NCI-H2171 treated with DMSO at 0.1 percent for 48 hours (cell line): Measurements from ENCODE around the gene FBXO36.
"Not testable (repeated sequence)": the region's sequence is repeated elsewhere in the genome, so short reads cannot be mapped to it uniquely, and the experiment has no call there.

Experiments
- DNase-seq: peaks from one replicate; lab custom pipeline; 2025; lab: John Stamatoyannopoulos, UW

FBXO36 gene

DNA sequence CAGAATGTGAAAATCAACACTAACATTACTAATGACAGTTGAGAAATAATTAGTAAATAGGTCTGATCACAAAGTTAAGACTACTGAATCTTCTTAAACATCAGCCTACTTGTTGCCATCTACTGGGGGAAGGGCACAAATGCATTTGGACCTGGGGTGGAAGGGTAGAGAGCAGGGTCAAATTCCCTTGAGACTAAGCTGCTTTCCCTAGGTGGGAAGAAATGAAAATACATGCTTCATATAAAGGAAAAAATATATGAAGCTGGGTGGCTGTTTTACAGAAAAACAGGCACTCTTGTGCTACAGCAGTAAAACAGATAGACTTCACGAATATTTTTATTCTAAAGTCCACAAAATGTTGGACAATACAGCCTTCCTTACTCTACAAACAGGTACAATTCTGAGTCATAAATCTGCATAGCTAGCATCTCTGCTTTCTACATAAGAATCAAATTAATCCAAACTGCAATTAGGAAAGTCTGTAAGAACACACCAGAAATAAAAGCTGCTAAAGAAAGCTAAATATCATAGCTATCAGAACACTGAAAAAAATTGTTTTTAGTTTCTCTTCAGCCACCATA lies 11.4 kb upstream of the FBXO36 start:
- DNase-seq, result peak; percentile 6

- DNase-seq, result no peak
These were observed 8.1 kb upstream of the FBXO36 start for GRCh38 chr2:229914171-229914570.

GRCh38 chr2:229917793-229918192 lies 4.5 kb upstream of the FBXO36 start:
- no peak for DNase-seq

- DNase-seq, result no peak
These were observed 2.2 kb upstream of the FBXO36 start for GRCh38 chr2:229920011-229920641.

GRCh38 chr2:229921101-229921891 lies 1.0 kb upstream of the FBXO36 start:
- peak; percentile 64 for DNase-seq

DNA sequence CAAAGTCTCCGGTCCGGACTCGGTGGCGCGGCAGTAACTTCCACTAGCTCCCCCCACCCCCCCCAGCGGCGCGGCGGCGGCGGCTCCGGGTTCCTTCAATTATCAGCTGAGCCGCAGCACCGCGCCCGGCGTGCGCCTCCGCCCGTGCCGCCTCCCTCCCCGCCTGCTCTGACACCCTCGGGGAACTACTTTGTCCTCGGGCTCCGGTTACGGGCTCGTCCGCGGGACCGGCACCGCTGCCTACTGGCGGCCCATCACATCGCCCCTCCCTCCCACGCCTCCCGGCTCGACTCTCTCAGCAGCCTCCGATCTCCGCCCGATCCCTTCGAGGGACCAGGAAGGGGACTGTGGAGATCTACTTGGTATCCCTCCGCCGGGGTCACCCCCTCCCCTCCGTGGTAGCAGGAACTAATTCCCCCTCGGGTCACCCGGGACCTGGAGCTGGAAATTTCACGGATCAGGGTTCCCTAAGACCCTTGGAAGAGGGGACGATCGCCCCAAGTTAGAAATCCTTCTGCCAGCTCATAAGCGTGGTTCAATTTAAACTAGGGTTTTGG lies 333 bp upstream of the FBXO36 start, which contains the start of gene TRIP12:
Gene TRIP12 (minus strand): TSS at position 118 of the 557 bp plus-strand sequence. CDS start 41,930 bp downstream, outside the sequence.
- DNase-seq, result peak; percentile 85

- DNase-seq, result not testable (repeated sequence)
These were observed 2.2 kb downstream of the FBXO36 start for GRCh38 chr2:229924541-229924940.

GRCh38 chr2:229925201-229925600 lies 2.9 kb downstream of the FBXO36 start:
- DNase-seq, result no peak

GRCh38 chr2:229927817-229928321 lies 5.6 kb downstream of the FBXO36 start:
- DNase-seq, result no peak

DNA sequence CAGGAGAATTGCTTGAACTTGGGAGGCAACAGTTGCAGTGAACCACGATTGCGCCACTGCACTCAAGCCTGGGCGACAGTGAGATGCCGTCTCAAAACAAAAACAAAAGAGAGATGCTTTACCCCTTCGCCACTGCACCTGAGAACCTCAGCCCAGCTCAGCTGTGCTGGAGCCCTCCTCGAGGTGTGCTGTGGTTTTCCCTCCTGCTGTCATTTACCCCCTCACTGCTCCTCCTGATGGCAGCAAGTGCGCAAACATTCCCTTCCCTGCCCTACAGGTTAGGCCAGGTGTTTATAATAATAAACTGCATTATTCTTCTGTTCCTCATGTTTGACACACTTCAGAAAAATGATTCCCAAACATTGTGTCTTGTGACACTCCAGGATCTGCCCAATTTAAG lies 8.4 kb downstream of the FBXO36 start:
- DNase-seq, result peak; percentile 12

DNA sequence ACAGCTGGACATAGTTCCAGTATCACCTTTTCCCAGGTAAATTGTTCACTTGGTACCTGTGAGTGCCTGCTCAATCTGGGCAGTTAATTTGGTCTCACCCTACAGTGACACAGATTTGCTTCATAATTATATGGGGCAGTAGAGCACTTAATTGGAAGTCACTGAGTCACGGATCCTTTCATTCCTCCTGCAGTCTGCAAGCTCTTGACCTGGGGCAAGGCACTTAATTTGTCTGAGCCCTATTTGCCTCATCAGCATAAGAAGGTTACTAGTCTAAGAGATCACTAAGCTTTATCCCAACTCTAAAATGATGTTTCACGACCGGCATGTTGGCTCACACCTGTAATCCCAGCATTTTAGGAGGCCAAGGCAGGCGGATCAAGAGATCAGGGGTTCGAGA lies 8.9 kb downstream of the FBXO36 start:
- DNase-seq, result no peak

- no peak for DNase-seq
These were observed 15.2 kb downstream of the FBXO36 start for GRCh38 chr2:229937537-229937936.

- DNase-seq, result no peak
These were observed 20.4 kb downstream of the FBXO36 start for GRCh38 chr2:229942671-229943070.

DNA sequence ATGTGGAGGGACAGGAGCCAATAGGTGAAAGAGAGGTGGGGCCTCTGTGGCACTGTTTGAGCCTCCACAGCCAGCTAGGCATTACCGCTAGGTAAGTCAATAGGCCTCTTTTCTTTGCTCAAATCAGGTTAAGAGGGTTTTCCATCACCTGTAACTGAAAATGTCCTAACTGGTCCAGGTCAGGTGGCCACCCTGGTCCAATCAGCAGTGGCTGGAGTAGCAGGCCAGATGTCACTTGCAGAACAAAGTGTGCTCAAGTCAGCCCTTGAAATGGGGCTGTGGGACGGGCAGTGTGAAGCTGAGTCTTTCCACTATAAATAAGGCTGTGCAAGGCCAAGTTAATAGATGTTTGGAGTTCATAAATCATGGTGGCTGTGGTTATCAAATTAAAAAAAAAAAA lies 20.9 kb downstream of the FBXO36 start:
- no peak for DNase-seq

DNA sequence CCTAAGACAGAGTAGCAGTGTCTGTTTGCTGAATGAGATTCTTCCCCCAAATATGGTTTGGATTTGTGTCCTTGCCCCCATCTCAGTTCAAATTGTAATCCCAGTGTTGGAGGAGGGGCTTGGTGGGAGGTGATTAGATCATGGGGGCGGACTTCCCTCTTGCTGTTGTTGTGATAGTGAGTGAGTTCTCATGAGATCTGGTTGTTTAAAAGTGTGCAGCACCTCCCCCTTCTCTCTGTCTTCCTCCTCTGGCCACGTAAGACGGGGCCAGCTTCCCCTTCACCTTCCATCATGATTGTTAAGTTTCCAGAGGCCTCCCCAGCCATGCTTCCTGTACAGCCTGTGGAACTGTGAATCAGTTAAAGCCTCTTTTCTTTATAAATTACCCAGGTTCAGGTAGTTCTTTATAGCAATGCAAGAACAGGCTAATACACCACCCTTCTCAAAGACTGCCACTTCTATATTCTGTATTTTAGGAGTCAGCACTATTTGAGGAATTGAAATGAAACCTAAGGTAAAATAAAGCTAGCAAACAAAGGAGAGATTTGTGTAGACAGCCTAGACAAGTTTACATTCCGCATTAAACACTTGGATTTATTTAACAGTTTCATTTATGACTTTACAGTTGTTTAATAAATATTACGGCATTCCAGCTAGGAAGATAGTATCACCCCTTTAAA lies 21.6 kb downstream of the FBXO36 start:
- no peak for DNase-seq

DNA sequence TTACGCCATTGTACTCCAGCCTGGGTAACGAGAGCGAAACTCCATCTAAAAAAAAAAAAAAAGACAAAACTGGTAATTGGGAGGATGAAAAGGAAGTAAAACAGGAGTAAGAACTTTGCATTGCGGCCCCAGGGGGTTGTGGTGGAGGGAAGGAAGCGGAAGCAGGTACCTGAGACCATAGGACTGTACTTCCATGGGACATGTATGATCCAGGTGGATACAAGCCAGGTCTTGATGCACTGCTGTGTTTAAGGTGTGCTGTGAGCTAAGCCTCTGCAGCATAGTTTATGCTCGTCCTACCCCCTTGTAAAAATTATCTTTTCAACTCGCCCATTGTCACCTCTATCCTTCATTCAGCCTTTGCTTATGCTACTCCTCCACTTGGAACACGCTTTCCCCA lies 23.7 kb downstream of the FBXO36 start:
- no peak for DNase-seq

- no peak for DNase-seq
These were observed 25.2 kb downstream of the FBXO36 start for GRCh38 chr2:229947544-229947943.

GRCh38 chr2:229952256-229952835 lies 30.0 kb downstream of the FBXO36 start:
- no peak for DNase-seq

DNA sequence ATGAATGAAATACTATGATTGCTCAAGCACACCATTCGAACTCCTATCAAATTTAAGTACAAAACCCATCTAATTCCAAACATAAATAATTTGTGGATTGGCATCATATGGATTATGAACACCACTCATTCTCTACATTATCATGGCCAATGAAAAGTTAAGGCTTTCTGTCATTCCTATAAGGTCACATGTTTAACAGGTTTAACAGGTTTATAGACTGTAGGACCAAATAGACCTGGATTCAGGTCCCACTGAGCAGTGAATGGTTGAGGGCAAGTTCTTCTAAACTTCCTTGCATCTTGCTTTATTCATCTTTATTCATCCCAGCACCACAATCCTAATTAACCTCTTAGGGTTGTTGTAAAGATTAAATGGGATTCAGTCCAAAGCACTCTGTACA lies 33.4 kb downstream of the FBXO36 start:
- DNase-seq, result no peak

- no peak for DNase-seq
These were observed 34.2 kb downstream of the FBXO36 start for GRCh38 chr2:229956491-229956890.

DNA sequence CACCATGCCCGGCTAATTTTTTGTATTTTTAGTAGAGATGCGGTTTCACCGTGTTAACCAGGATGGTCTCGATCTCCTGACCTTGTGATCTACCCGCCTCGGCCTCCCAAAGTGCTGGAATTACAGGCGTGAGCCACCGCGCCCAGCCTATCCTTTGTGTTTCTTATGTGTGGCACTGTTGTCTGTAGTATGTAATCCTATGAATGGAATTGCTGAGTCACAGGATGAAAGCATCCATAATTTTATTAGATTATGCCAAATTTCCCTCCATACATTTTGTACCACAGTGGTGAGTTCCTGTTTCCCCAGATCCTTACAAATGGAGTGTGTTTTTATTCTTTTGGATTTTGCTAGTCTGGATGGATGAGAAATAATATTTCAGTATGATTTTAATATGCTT lies 41.3 kb downstream of the FBXO36 start:
- DNase-seq, result not testable (repeated sequence)

- no peak for DNase-seq
These were observed 47.6 kb downstream of the FBXO36 start for GRCh38 chr2:229969921-229970320.
